ENCODE data around the gene ATP2B3.

- TF ChIP-seq SIN3A (IDR thresholded peaks at IDR 0.05; ENCODE audit: borderline replicate concordance, insufficient read depth, low read length): no peak
- TF ChIP-seq REST (IDR thresholded peaks at IDR 0.05; ENCODE audit: insufficient read depth in 1 of 2, low read depth in 2 of 2, low read length in 2 of 2): no peak
- no peak for TF ChIP-seq TAF1 (IDR thresholded peaks at IDR 0.05; ENCODE audit: borderline replicate concordance, insufficient read depth, low read length)
- TF ChIP-seq POLR2AphosphoS5 (IDR thresholded peaks at IDR 0.05; ENCODE audit: low read depth, low read length): no peak
These were observed 9.4 kb downstream of the ATP2B3 start for GRCh38 chrX:153526801-153527200.

Measured in PFSK-1 (cell line).